Erythroblast (primary cell): ENCODE measurements around the gene SBF2.

Experiments used
- GATA1 ChIP-seq: IDR thresholded peaks from 2 replicates; pipeline ENCODE4 v1.6.1; 2011; ENCODE audit warnings: low read depth, mild to moderate bottlenecking, control low read depth, low read length, moderate library complexity
- POLR2A ChIP-seq: IDR thresholded peaks from 2 replicates; pipeline ENCODE4 v1.6.1; 2011; ENCODE audit warnings: mild to moderate bottlenecking, low read length

DNA sequence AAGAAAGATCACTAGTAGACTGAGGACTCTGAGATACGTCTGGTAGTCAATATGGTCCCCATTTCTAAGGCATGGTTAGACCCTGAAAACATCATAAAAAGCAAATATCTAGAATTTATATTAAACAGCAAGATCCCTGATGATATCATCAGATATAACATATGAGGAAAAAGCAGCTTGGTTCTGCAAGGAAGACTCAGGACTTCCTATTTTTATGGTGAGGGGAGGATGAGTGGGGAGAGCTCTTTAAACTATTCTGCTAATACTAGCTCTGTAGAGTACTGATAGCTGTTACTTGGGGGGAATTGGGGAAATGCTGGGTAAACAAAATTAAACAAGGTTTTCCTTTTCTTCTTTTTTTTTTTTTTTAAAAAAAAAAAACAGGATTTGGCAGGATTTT lies 394.3 kb downstream of the SBF2 start:
- TF ChIP-seq POLR2A = no peak
- no peak for TF ChIP-seq GATA1
